ENCODE results near the gene PSMG1.
"Not testable (repeated sequence)": the region's sequence is repeated elsewhere in the genome, so short reads cannot be mapped to it uniquely, and the experiment has no call there.

PSMG1 gene, protein sequence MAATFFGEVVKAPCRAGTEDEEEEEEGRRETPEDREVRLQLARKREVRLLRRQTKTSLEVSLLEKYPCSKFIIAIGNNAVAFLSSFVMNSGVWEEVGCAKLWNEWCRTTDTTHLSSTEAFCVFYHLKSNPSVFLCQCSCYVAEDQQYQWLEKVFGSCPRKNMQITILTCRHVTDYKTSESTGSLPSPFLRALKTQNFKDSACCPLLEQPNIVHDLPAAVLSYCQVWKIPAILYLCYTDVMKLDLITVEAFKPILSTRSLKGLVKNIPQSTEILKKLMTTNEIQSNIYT
- long read RNA-seq, donor 1, transcript PSMG1-201 (7 exons, 2,154 nt) = major isoform, 28 of 29 reads
- long read RNA-seq, donor 1, partial matches to known transcripts = 0 of 29 reads
- long read RNA-seq, donor 1, other reads (novel, unspliced or antisense) = 0 of 29 reads
- long read RNA-seq, donor 2, transcript PSMG1-201 (7 exons, 2,154 nt) = major isoform, 7 of 9 reads
- long read RNA-seq, donor 2, partial matches to known transcripts = 0 of 9 reads
- long read RNA-seq, donor 2, other reads (novel, unspliced or antisense) = 0 of 9 reads
- long read RNA-seq, donor 3, transcript PSMG1-201 (7 exons, 2,154 nt) = major isoform, 5 of 6 reads
- long read RNA-seq, donor 3, partial matches to known transcripts = 0 of 6 reads
- long read RNA-seq, donor 3, other reads (novel, unspliced or antisense) = 0 of 6 reads
- long read RNA-seq, donor 4, transcript PSMG1-201 (7 exons, 2,154 nt) = major isoform, 11 of 16 reads
- long read RNA-seq, donor 4, partial matches to known transcripts = 5 of 16 reads
- long read RNA-seq, donor 4, other reads (novel, unspliced or antisense) = 0 of 16 reads
- long read RNA-seq, donor 5, transcript PSMG1-201 (7 exons, 2,154 nt) = major isoform, 18 of 25 reads
- long read RNA-seq, donor 5, partial matches to known transcripts = 5 of 25 reads
- long read RNA-seq, donor 5, other reads (novel, unspliced or antisense) = 0 of 25 reads
- long read RNA-seq, donor 6, transcript PSMG1-201 (7 exons, 2,154 nt) = major isoform, 7 of 11 reads
- long read RNA-seq, donor 6, partial matches to known transcripts = 0 of 11 reads
- long read RNA-seq, donor 6, other reads (novel, unspliced or antisense) = 0 of 11 reads
- long read RNA-seq, donor 7, transcript PSMG1-201 (7 exons, 2,154 nt) = major isoform, 18 of 27 reads
- long read RNA-seq, donor 7, partial matches to known transcripts = 6 of 27 reads
- long read RNA-seq, donor 7, other reads (novel, unspliced or antisense) = 0 of 27 reads
- long read RNA-seq, donor 8, transcript PSMG1-201 (7 exons, 2,154 nt) = major isoform, 11 of 14 reads
- long read RNA-seq, donor 8, partial matches to known transcripts = 0 of 14 reads
- long read RNA-seq, donor 8, other reads (novel, unspliced or antisense) = 0 of 14 reads

DNA sequence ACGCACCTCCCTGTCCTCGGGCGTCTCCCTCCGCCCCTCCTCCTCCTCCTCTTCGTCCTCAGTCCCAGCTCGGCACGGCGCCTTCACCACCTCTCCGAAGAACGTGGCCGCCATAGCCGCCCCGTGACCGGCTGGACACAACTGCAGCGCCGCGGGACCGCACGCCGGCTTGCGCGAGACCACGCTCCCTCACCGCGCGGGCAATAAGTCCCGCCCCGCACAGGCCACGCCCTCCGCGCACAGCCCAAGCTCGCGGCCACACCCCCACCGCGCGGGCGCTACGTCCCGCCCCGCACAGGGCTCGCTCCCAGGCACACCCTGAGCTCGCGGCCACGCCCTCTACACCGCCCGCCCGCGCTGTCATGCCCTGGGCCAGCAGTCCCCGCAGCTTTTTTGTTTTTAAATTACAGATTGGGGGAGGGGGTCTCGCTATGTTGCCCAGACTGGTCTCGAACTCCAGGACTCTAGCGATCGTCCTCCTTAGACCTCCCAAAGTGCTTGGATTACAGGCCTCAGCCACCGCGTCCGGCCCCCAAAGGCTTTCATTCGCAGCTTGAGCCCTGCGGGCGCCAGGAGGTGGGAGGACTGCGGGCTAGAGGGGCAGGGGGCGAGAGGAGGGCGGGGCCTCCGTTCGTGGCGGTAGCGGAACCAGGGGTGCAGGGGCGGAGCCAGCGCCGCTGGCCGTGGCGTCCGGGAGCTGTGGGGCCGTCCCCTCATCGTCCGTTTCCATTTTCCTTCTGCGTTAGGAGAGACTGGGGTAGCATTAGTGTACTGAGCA lies at the start of gene PSMG1:
Gene PSMG1 (minus strand): TSS at position 180 of the 778 bp plus-strand sequence. CDS start 66 bp downstream, at position 114.
- DNase-seq = peak; percentile 98

DNA sequence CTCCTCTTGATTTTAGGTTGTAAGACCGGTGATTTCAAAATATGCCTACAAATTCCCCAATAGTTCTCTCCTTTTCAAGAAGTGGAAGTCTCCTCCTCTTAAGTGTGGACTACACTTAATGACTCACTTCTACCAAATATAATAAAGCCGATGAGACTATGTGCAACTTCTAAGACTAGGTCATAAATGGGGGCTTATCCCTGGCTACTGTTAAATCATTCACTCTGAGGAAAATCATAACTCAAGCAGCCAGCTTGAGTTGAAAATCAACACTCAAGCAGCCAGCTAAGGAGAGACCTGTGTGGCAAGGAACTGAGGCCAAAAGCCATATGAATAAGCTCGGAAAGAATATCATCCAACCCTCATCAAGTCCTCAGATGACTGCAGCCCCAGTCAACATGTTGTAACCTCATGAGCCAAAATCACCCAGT lies 49.6 kb upstream of the PSMG1 start:
- DNase-seq = no peak

DNA sequence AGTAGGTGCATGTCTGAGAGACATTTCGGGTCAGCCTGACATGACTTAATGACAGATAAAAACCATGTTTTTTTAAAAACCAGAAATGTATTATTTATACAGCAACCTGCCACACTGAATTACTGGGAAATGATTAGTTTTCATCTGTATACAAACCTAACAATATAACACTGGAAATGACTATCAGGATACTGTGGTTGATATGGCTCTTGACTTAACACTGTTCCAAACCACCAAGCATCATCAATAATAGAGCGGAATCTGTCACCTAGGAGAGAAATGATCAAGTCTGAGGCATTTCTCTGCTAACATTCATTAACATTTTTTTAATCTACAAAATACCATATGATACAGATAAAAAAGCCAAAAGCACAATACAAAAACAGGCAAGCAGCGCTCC lies 41.7 kb upstream of the PSMG1 start:
- DNase-seq = no peak

DNA sequence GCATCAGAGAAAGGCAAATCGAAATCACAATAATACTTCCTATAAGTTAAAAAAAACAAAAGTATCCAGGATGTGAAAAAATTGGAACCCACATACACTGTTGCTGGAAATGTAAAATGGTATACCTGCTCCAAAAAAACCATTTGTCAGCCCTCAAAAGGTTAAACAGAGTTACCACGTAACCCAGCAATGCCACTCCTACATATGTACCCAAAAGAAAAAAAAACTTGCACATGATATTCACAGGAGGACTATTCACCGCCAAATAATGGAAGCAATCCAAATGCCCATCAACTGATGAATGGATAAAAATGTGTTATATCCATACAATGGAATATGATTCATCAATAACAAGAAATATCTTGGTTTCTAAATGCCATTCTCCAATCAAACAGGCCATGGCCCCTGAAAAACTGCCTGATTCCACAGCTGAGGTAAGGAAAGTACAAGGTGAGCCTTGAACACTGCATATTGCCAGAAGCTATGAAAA lies 38.8 kb upstream of the PSMG1 start:
- no peak for DNase-seq

DNA sequence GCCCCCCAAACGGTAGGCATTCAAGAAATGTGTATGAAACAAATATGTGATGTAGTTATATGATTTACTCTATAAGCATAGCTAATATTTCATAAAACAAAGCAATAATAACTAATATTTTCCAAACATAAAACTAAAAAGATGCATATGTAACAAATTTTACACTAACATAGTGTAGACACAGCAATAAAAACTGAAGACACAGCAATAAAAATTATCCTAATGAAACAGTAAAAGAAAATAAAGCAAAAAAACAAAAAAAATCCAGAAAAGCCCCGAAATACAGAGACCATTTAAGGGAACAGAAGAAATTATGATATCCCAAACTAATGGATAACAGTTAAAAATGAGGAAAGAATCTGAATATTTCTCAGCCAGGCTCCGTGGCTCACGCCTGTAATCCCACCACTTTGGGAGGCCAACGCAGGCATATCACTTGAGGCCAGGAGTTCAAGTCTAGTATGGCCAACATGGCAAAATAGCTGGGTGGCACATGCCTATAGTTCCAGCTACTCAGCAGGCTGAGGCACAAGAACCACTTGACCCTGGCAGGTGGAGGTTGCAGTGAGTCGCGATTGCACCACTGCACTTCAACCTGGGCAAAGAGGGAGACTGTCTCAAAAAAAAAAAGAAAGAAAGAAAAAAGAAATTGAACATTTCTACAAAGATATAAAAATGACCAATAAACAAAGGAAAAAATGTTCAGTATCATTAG lies 38.2 kb upstream of the PSMG1 start:
- DNase-seq = no peak

DNA sequence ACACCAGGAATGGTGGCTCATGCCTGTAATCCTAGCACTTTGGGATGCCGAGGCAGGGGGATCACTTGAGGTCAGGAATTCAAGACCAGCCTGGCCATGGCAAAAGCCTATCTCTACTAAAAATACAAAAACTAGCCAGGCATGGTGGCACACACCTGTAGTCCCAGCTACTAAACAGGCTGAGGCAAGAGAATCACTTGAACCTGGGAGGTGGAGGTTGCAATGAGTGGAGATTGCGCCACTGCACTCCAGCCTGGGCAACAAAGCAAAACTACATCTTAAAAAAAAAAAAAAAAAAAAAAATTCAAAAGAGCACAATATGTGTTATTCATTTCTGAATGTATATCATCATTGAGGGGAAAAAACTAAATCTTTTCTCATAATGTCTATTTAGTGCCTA lies 37.6 kb upstream of the PSMG1 start:
- not testable (repeated sequence) for DNase-seq

DNA sequence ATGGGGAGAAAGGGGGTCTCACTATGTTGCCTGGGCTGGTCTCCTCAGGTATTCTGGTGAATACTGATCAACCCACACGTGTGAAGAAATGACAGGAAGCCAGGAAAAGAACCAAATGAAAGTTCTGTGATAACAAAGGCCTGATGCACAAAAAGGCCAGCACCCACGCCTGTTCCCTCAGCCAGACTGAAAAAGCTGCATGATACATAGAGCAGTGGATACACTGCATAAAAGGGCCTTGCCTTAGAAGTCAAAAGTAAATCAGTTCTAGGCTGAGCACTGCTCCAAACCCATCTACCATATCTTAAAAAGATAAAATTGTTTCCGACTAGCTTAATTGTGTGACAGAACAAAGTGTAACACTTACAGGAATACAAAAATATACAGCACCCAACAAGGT lies 36.9 kb upstream of the PSMG1 start:
- no peak for DNase-seq

DNA sequence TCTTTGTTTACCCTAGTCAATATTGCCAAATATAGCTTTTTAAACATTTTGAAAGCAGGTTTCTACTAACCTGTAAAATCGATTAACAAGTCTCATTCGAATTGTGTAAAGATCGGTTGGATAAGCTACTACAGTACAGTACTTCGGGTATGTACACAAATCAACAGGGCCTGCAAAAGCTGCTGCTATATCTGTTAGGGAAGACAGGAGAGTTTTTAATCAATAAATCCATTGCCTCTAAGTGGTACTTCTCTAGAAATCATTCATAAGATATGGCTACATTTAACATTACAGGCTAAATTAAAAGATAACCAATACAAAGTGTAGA lies 34.8 kb upstream of the PSMG1 start:
- DNase-seq = no peak

DNA sequence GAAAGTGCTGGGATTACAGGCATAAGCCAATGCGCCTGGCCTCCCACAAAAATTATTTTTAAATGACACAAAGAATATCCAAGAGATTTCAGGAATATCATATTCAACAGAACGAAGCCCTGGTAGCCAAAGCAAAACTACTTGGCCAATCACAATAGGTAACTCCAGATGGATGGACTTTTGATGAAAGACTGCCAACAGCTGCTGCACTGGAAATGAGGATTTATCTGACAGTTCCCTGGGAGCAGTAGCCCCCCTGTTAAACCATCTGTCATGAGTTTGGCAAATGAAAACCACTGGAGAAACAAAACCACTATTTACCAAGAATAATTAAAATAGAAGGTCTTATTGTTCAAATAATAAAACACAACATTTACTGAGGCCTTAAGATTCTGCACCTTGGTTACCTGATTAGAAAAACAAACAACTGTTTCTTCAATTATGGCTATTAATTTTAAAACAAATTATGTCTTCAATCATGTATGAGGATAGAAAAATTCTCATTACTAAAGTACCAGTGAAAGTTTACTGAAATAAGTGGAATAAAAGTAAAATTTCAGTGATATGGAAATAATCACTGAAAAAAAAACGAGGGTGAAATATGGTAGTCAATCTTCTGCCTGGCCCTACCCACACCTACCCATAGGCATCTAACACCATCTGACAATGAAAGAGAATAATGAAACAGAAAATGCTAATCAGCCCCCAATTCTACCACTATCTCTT lies 34.3 kb upstream of the PSMG1 start:
- no peak for DNase-seq

DNA sequence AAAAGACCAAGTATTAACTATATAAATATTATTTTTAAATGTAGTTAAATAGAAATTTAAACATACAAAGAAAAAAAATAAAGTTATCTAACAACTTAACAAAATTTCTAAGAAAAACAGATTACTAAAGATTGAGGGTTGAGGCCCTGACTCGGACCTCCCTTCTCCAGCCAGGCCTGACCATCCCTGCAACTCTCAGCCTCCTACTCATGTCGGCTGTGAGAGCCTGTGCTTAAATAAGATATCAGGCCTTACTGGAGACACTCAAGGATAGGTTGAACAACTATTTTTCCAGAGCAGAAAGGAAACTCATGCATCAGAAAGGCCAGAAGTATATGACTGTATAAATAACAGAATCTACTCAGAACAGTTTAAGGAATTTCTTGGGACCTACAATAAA lies 33.0 kb upstream of the PSMG1 start:
- DNase-seq = no peak

DNA sequence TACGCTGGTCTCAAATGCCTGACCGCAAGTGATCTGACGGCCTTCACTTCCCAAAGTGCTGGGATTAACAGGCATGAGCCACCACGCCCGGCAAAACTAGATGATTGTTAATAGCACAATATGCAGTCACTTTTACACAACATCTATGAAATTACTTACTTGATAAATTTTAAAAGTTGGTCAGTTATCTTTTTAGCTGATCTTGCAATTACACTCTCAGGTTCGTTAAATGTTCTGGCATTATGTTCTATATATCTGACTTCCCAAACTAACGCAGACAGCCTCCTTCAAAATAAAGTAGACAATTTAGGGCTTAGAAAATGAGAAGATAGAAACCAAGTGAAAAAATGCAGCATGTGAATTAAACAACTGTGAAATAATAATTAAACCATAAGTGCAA lies 31.8 kb upstream of the PSMG1 start:
- DNase-seq = no peak

DNA sequence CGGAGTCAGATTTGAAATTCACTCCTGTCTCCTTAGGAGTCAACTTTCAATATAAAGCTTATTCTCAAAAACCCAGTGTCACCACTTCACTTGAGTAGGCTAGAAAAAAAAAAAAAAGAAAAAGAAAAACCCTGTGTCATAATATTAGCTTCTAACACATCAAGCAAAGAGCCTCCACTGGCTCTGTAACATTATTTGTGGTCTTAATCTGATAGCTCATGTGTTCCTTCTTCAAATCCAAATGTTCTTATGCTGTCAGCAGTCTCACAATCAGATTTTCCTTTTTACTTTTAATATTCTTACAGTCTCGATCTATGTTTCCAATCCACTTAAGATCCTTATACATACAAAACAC lies 26.1 kb upstream of the PSMG1 start:
- DNase-seq = no peak

DNA sequence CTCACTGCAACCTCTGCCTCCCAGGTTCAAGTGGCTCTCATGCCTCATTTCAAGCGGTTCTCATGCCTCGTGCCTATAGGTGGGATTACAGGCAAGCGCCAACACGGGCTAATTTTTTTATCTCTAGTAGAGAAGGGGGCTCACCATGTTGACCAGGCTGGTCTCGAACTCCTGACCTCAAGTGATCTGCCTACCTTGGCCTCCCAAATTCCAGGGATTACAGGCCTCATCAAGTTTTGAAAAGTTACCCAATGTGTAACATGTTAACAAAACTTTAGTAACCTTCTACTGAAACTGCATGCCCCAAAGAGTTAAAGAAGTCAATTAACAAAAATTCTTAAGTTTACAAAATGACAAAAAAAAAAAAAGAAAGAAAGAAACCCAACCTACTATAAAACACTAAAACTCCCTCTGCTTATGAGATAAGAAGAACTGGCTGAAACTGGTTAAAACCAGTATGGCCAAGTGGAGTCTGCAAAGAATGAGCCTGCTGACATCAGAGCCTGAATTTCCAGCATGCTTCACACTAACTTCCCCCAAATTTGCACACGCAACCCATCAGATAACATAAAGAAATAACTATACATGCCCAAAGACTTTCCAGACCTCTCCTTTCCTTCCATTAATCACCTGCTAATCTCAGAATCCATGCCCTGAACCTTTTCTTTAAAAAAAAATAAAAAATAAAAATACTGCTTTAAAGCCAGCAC lies 25.5 kb upstream of the PSMG1 start:
- no peak for DNase-seq

DNA sequence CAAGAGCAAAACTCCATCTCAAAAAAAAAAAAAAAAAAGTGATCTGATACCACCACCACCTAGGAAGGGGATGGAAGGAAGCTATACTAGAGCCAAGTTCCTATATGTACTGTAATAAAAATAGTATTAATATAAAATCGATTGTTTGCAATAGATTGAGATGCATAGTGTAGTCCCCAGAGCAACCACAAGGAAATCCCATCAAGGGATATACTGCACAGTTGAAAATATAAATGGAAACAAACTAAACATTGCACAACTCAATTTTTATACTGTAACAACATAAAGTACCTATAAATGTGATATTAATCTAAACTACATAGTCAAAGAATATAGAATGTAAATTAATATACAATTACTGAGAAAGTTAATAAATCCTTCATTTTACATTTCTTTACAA lies 20.9 kb upstream of the PSMG1 start:
- DNase-seq = no peak

DNA sequence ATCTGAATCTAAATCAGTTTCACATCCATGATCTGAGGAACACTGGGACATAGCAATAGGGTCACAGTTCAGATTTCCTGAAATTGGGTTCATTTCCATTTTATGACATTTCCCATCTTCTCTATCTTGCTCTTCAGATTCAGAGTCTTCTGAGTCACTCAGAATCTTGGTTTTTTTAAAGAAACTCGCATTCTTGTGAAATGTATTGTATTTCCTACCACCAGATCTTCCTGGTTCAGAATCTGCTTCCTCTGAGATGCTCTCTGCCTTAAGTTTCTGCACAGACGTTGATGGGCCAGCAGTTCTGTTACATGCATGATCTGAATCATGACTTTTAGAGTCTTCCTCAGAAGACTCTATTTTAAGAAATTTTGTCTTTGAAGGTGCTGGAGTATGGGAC lies 15.5 kb upstream of the PSMG1 start:
- no peak for DNase-seq

DNA sequence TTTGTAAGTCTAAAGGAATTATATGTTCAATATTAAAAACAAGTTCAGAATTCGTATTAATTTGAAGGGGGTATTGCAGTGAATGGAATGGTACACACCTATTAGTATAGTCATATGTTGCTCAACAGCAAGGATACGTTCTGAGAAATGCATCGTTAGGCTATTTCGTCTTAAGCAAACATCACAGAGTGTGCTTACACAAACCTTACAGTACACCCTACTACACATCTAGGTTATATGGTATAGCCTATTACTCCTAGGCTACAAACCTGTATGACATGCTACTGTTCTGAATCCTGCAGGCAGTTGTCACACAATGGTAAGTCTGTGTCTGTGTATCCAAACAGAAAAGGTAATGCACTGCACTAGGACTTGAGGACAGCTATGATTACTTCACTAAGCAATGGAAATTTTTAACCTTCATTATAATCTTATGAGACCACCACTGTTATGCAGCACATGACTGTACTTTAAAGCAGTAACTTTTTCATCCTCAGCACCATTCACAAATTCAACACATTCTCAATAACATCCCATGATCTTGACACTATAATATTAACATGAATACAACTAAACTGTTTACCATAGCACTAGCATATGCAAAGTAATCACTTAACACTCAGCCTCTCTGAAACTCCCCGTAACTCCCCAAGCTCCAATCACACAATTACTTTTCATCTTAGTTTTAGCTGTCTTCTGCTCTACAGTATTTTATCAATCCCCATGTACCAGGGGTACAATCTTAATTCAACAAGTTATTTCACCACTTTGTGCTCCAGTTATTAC lies 14.4 kb upstream of the PSMG1 start:
- DNase-seq = no peak

DNA sequence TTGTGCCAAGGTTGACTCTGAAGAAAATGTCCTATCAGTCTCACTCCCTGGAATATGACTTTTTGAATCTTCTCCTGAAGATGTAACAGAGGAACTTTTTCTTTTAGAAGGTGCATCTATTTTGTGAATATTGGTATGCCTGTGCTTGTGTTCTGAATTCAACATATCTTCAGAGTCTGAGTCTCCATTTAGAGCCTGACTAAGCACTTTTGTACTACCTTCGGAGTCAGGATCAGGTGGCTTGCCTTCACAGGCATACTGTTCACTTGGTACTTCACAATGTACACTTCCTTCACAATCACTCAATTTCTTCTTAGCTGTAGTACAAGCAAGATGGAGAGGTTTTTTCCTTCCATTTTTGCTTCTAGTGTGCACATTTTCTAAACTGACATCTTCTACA lies 13.6 kb upstream of the PSMG1 start:
- DNase-seq = no peak

DNA sequence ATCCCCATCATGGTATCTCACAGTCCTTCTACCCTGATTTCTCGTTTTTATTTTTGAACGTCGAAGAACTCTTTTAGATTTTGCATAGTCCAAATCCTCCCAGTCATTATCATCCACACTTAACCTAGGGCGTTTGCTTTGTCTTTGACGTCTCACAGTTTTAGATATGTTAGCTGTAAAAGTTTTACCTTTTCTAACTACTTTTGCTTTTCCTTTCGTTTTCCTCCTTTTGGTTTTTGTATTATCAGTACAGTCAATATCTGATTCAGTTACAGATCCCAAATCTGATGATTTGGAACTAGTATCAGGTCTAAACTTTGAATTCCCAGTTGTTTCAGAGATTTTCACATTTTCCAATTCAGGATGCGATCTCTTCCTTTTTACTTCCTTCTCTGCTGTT lies 13.1 kb upstream of the PSMG1 start:
- DNase-seq = no peak

DNA sequence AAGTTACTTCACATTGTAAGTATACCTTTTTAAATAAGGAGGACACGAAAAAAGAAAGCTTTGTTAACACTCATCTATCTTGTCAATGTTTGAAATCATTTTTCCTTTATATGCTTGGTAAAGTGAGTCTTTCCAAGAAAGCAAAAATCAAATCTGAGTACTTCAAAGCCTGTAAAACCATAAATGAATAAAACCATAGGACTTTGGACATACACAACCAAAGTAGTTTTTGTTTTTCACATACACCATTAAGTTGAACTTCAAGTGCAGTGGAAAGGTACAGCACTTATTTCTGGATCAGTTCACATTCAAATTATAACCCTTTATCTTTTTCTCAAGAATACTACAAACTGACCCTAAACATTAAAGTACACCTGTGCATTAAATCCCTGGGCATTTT lies 10.1 kb upstream of the PSMG1 start:
- no peak for DNase-seq
